ENCODE data around the gene MTF2. TPM values are rescaled to one million over a fixed set of nuclear protein-coding genes. Genes with fewer than 3 reads are reported as not detected.

Gene MTF2
- total and polyA plus RNA-seq, 9 of the 15 experiments (the other 6 are each of a cell fraction or from before 2014, with no cell fraction given), result 29.3 to 124 (median 57.7) TPM

DNA sequence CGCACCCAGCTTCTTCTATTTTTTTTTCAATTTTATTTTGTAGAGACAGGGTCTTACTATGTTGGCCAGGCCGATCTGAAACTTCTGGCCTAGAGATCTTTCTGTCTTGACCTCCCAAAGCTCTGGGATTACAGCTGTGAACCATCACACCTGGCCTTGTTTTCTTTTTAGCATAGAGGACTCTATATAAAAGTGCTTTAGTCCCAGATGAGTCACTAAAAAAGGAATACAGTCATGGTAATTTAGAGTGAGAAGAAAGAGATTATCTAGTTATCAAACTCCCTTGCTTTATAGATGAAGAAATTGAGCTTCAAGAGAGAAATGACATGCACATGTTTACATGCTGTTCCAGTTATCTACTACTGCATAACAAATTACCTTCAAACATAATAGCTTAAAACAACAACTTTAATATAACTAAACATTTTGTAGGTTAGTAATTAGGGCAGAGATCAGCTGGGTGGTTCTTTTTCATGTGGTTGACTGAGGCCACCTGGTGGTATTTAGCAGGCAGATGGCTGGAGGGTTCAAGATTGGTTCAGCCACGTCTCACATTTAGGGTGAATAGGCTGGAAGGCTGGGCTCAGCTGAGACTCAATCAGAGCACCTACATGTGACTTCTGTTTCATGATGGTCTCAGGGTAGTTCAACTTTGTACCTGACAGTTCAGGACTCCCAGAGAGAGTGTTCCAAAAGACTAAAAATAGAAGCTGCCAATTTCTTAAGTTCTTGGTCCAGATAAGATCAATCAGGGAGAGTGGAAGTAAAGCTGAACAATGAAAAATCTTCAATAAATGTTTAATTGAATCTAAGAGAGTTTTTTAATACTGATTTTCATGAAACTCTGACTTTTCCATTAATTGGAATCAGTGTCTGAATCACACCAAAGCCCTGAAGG, 16.9 kb upstream of the MTF2 start:
- Histone ChIP-seq H3K27me3 (ENCODE audit: control insufficient read depth in 2 of 2, insufficient read depth in 2 of 2, low read length in 2 of 2) (no peaks in the 10 kb centered on the region; a peak in 1 of 5 replicates), H3K4me3 (no peak overlapping the region), H4K20me1 (replicated peaks; ENCODE audit: control insufficient read depth, insufficient read depth, low read length) (no peaks in the 10 kb centered on the region), H2AFZ (ENCODE audit: low read depth, low read length) (no peak overlapping the region), H3K4me2 (ENCODE audit: insufficient read depth, low read length) (no peak overlapping the region), H3K27ac (ENCODE audit: extremely low read depth, low read depth, low read length) (no peak overlapping the region), H3K4me1 (replicated peaks in 1 of 2; ENCODE audit: control insufficient read depth in 2 of 2, insufficient read depth in 2 of 2, low read length in 2 of 2) (no peaks in the 10 kb centered on the region), H3K9me1 (ENCODE audit: control insufficient read depth, insufficient read depth, low read length) (no peaks in the 10 kb centered on the region), H3K9me3 (replicated peaks; ENCODE audit: control insufficient read depth, insufficient read depth, low read depth, low read length) (no peaks in the 10 kb centered on the region), H3K36me3 (ENCODE audit: control insufficient read depth, insufficient read depth, low read length) (no peaks in the 10 kb centered on the region), H3K9ac (ENCODE audit: insufficient read depth in 1 of 2, low read depth in 2 of 2, low read length in 2 of 2) (no peak overlapping the region), H3K79me2 (ENCODE audit: control insufficient read depth, insufficient read depth, low read length) (no peaks in the 10 kb centered on the region)
- 13% methylated on average over 3 of the region's 3 CpGs for WGBS (ENCODE audit: insufficient coverage, low coverage, missing lambda C conversion rate)
- intact Hi-C loops (cut with micrococcal nuclease), result loop anchor here (1.0 to 2.0 kb wide), 3 partner anchors 41 to 203 kb away; no protein-coding TSS in a partner anchor
- ChIA-PET CTCF (ENCODE audit: low intra/inter-chr PET ratio) (interaction anchor here (0.5 to 3.9 kb wide), 9 partner anchors 34 to 1743 kb away, joined by 3 to 51 read pairs (median 4); no protein-coding TSS in a partner anchor), POLR2A (interaction anchor here (0.6 to 1.9 kb wide), 3 partner anchors 17 to 231 kb away, joined by 3 to 18 read pairs (median 3); partner anchors contain the start of gene MTF2)
- no TSS peak for BruUV-seq (replicated peaks)
- peak; percentile 85 for FAIRE-seq
- peak; percentile 99 for ATAC-seq
- in situ Hi-C loops (cut with MboI), result loop anchor here (5.0 kb wide), 2 partner anchors 35 to 210 kb away; no protein-coding TSS in a partner anchor
- DNase-seq (ENCODE audit: extremely low read depth in 1 of 4, low spot score in 3 of 4), result peak; percentile 16 to 66 (median 40)
- TF ChIP-seq, protein P1, sequence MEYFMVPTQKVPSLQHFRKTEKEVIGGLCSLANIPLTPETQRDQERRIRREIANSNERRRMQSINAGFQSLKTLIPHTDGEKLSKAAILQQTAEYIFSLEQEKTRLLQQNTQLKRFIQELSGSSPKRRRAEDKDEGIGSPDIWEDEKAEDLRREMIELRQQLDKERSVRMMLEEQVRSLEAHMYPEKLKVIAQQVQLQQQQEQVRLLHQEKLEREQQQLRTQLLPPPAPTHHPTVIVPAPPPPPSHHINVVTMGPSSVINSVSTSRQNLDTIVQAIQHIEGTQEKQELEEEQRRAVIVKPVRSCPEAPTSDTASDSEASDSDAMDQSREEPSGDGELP (CRISPR knock-in tag; IDR thresholded peaks at IDR 0.05; ENCODE audit: borderline replicate concordance), result peak; percentile 87
- TF ChIP-seq, protein P2, sequence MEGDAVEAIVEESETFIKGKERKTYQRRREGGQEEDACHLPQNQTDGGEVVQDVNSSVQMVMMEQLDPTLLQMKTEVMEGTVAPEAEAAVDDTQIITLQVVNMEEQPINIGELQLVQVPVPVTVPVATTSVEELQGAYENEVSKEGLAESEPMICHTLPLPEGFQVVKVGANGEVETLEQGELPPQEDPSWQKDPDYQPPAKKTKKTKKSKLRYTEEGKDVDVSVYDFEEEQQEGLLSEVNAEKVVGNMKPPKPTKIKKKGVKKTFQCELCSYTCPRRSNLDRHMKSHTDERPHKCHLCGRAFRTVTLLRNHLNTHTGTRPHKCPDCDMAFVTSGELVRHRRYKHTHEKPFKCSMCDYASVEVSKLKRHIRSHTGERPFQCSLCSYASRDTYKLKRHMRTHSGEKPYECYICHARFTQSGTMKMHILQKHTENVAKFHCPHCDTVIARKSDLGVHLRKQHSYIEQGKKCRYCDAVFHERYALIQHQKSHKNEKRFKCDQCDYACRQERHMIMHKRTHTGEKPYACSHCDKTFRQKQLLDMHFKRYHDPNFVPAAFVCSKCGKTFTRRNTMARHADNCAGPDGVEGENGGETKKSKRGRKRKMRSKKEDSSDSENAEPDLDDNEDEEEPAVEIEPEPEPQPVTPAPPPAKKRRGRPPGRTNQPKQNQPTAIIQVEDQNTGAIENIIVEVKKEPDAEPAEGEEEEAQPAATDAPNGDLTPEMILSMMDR (IDR thresholded peaks at IDR 0.05 in 2 of 3, conservative IDR thresholded peaks at IDR 0.05 in 1 of 3; ENCODE audit: insufficient read depth in 2 of 3, low read depth in 1 of 3, low read length in 3 of 3), result peak; percentile 77 to 91 (median 78)
- TF ChIP-seq, protein P3, sequence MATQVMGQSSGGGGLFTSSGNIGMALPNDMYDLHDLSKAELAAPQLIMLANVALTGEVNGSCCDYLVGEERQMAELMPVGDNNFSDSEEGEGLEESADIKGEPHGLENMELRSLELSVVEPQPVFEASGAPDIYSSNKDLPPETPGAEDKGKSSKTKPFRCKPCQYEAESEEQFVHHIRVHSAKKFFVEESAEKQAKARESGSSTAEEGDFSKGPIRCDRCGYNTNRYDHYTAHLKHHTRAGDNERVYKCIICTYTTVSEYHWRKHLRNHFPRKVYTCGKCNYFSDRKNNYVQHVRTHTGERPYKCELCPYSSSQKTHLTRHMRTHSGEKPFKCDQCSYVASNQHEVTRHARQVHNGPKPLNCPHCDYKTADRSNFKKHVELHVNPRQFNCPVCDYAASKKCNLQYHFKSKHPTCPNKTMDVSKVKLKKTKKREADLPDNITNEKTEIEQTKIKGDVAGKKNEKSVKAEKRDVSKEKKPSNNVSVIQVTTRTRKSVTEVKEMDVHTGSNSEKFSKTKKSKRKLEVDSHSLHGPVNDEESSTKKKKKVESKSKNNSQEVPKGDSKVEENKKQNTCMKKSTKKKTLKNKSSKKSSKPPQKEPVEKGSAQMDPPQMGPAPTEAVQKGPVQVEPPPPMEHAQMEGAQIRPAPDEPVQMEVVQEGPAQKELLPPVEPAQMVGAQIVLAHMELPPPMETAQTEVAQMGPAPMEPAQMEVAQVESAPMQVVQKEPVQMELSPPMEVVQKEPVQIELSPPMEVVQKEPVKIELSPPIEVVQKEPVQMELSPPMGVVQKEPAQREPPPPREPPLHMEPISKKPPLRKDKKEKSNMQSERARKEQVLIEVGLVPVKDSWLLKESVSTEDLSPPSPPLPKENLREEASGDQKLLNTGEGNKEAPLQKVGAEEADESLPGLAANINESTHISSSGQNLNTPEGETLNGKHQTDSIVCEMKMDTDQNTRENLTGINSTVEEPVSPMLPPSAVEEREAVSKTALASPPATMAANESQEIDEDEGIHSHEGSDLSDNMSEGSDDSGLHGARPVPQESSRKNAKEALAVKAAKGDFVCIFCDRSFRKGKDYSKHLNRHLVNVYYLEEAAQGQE (IDR thresholded peaks at IDR 0.05; ENCODE audit: borderline replicate concordance), result peak; percentile 92
- TF ChIP-seq, protein P3 (CRISPR knock-in tag; IDR thresholded peaks at IDR 0.05; ENCODE audit: low read depth), result no peak
- TF ChIP-seq NR2F6 (CRISPR knock-in tag; IDR thresholded peaks at IDR 0.05) (0 out of 2 replicates have a peak, but pooled peaks have one; percentile 14), ZNF507 (tag; conservative IDR thresholded peaks at IDR 0.05) (no peak), MAZ (CRISPR knock-in tag; conservative IDR thresholded peaks at IDR 0.05 in 1 of 2, IDR thresholded peaks at IDR 0.05 in 1 of 2) (0 out of 4 replicates have a peak, but pooled peaks of 1 of the 2 experiments have one; percentile 40)

Data from K562 (cell line).